ENCODE measurements around the gene SLC39A13. TPM values are rescaled to one million over a fixed set of nuclear protein-coding genes. Genes with fewer than 3 reads are reported as not detected.

SLC39A13 gene
- total RNA-seq, 1 experiment from 2014 or later = 29.2 TPM

DNA sequence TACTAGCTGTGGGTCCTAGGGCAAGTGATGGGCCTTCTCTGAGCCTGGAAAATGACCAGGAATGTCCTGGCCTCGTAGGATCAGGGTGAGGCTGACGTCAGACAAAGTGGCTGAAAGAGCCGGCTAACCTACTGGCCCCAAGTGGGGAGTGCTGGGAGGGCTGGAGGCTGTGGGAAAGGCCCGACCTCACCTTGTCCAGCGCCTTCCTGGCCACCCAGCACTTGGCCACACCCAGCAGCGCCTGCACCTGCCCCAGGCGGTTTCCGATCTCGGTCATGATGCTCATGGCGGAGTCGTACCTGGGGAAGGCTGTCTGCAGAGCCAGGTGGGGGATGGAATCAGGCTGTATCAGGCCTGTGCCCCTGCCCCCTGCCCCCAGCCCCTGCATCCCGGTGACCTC lies 33.0 kb downstream of the SLC39A13 start:
- Mint-ChIP-seq H3K27me3 (ENCODE audit: low read depth) (no peaks in the 10 kb centered on the region; the same call in 1 of the 2 replicates), H3K36me3 (ENCODE audit: insufficient read depth in 1 of 3, low read depth in 3 of 3) (no peaks in the 10 kb centered on the region; a peak in 1 of 7 replicates)
- no peaks in the 10 kb centered on the region for H3K9me3 ChIP-seq (ENCODE audit: control insufficient read depth, low read depth, low read length)

More for the DNA sequence above, 33.0 kb downstream of the SLC39A13 start:
- Histone ChIP-seq H3K4ac (ENCODE audit: low read depth, low read length) (no peak overlapping the region), H2BK15ac (ENCODE audit: low read depth, low read length) (no peak overlapping the region), H4K91ac (ENCODE audit: insufficient read length, low read depth, low read length) (no peak overlapping the region), H2BK5ac (ENCODE audit: insufficient read length, low read length) (no peak overlapping the region), H2AFZ (ENCODE audit: low read length) (no peak overlapping the region), H2BK20ac (ENCODE audit: low read depth, low read length, poor library complexity, severe bottlenecking) (no peak overlapping the region), H3K27me3 (ENCODE audit: insufficient read depth, low read length) (no peaks in the 10 kb centered on the region), H4K20me1 (ENCODE audit: control insufficient read depth, insufficient read depth, insufficient read length) (no peaks in the 10 kb centered on the region), H2BK12ac (ENCODE audit: insufficient read length, low read depth, low read length) (no peak overlapping the region), H3T11ph (ENCODE audit: low read length) (no peak overlapping the region), H3K4me1 (ENCODE audit: insufficient read depth, low read length) (no peaks in the 10 kb centered on the region), H3K9ac (ENCODE audit: extremely low read depth, insufficient read length, low read length) (no peak overlapping the region), H4K5ac (ENCODE audit: insufficient read length, low read depth, low read length) (no peak overlapping the region), H3K27ac (ENCODE audit: insufficient read length, low read depth, low read length) (no peak overlapping the region), H3K56ac (ENCODE audit: insufficient read length, low read depth, low read length) (no peak overlapping the region), H3K4me2 (ENCODE audit: insufficient read depth, insufficient read length, low read length) (no peak overlapping the region), H3K14ac (ENCODE audit: insufficient read depth, low read length) (no peak overlapping the region), H2AK5ac (ENCODE audit: insufficient read length, low read length) (no peak overlapping the region), H4K8ac (replicated peaks; ENCODE audit: insufficient read length, low read depth, low read length) (no peak overlapping the region), H3K18ac (ENCODE audit: insufficient read length, low read depth, low read length) (no peak overlapping the region), H3K79me2 (ENCODE audit: insufficient read depth, low read length) (no peaks in the 10 kb centered on the region), H3K79me1 (ENCODE audit: insufficient read depth, low read depth, low read length, poor library complexity, severe bottlenecking) (no peaks in the 10 kb centered on the region), H3K23me2 (ENCODE audit: insufficient read length, low read depth, low read length, poor library complexity, severe bottlenecking) (no peaks in the 10 kb centered on the region), H3K23ac (ENCODE audit: insufficient read length, low read depth, low read length) (no peak overlapping the region), H2BK120ac (ENCODE audit: low read depth, low read length, poor library complexity, severe bottlenecking) (no peak overlapping the region)
- DNase-seq = no peak
- Mint-ChIP-seq H3K4me3 (no peak overlapping the region), H3K9me3 (no peaks in the 10 kb centered on the region), H3K27ac (no peak overlapping the region), H3K4me1 (peaks cover 0 to 4% of the 10 kb centered on the region in 2 experiments; a peak in 1 of 4 replicates)
- WGBS (ENCODE audit: extremely low coverage, insufficient read length, low lambda C conversion rate) = no CpG with 5 or more reads among the region's 12 CpGs
- TF ChIP-seq CTCF (conservative IDR thresholded peaks at IDR 0.05) = no peak
